Measurements from ENCODE around the gene CCDC171.
A peak's percentile ranks its signal among the peaks of the same experiment; 100 is the strongest.

CCDC171 gene

GRCh38 chr9:15813076-15813475 lies 260.2 kb downstream of the CCDC171 start:
- TF ChIP-seq CTCF (IDR thresholded peaks at IDR 0.05; ENCODE audit: extremely low read depth, insufficient read depth, missing control alignments): no peak
- in situ Hi-C loops (cut with MboI; ENCODE audit: low pct_unique_long_range_greater_than_20kb, low sequenced_read_pairs, unreplicated experiment): no loop called here
- DNase-seq (ENCODE audit: low spot score): no peak

- DNase-seq (ENCODE audit: low spot score): no peak
- TF ChIP-seq CTCF (IDR thresholded peaks at IDR 0.05; ENCODE audit: extremely low read depth, insufficient read depth, missing control alignments): no peak
Observed at GRCh38 chr9:15824310-15824709, 271.5 kb downstream of the CCDC171 start.

GRCh38 chr9:15831384-15831783 lies 278.5 kb downstream of the CCDC171 start:
- TF ChIP-seq CTCF (IDR thresholded peaks at IDR 0.05; ENCODE audit: extremely low read depth, insufficient read depth, missing control alignments): no peak
- DNase-seq (ENCODE audit: low spot score): no peak
- in situ Hi-C loops (cut with MboI; ENCODE audit: low pct_unique_long_range_greater_than_20kb, low sequenced_read_pairs, unreplicated experiment): no loop called here

More at GRCh38 chr9:15824310-15824709, 271.5 kb downstream of the CCDC171 start:
- in situ Hi-C loops (cut with MboI; ENCODE audit: low pct_unique_long_range_greater_than_20kb, low sequenced_read_pairs, unreplicated experiment): no loop called here

GRCh38 chr9:15834541-15834940 lies 281.7 kb downstream of the CCDC171 start:
- no peak for DNase-seq (ENCODE audit: low spot score)
- in situ Hi-C loops (cut with MboI; ENCODE audit: low pct_unique_long_range_greater_than_20kb, low sequenced_read_pairs, unreplicated experiment): no loop called here
- TF ChIP-seq CTCF (IDR thresholded peaks at IDR 0.05; ENCODE audit: extremely low read depth, insufficient read depth, missing control alignments): no peak

GRCh38 chr9:15837079-15837679 lies 284.3 kb downstream of the CCDC171 start:
- in situ Hi-C loops (cut with MboI; ENCODE audit: low pct_unique_long_range_greater_than_20kb, low sequenced_read_pairs, unreplicated experiment): no loop called here
- peak; percentile 80 for TF ChIP-seq CTCF (IDR thresholded peaks at IDR 0.05; ENCODE audit: extremely low read depth, insufficient read depth, missing control alignments)
- DNase-seq (ENCODE audit: low spot score): peak; percentile 14

GRCh38 chr9:15842051-15842450 lies 289.2 kb downstream of the CCDC171 start:
- in situ Hi-C loops (cut with MboI; ENCODE audit: low pct_unique_long_range_greater_than_20kb, low sequenced_read_pairs, unreplicated experiment): no loop called here
- no peak for DNase-seq (ENCODE audit: low spot score)
- no peak for TF ChIP-seq CTCF (IDR thresholded peaks at IDR 0.05; ENCODE audit: extremely low read depth, insufficient read depth, missing control alignments)

All from GM13977 (cell line).